Choroid plexus epithelial cell (primary cell): ENCODE data around the gene STRA8.
A peak's percentile ranks its signal among the peaks of the same experiment; 100 is the strongest.

Experiments
- DNase-seq: peaks from one replicate; pipeline ENCODE4 v3.0.0-alpha.2; 2010; ENCODE audit warnings: low read depth
- H3K4me3 ChIP-seq: 2 replicates; pipeline ENCODE4 v1.5.1; 2011; ENCODE audit warnings: low read depth, mild to moderate bottlenecking, control low read depth, low read length, moderate library complexity
- CTCF ChIP-seq: conservative IDR thresholded peaks from 2 replicates; pipeline ENCODE4 v1.5.1; 2011; ENCODE audit warnings: low read depth, mild to moderate bottlenecking, control low read depth, inconsistent platforms, low read length, moderate library complexity

Gene STRA8

GRCh38 chr7:135189221-135189662, 44.4 kb upstream of the STRA8 start:
- no peak for TF ChIP-seq CTCF
- DNase-seq = no peak
- H3K4me3 ChIP-seq = no peak overlapping the region

GRCh38 chr7:135189961-135190360, 43.7 kb upstream of the STRA8 start:
- no peak for TF ChIP-seq CTCF
- DNase-seq = peak; percentile 58

GRCh38 chr7:135190703-135191102, 42.9 kb upstream of the STRA8 start:
- TF ChIP-seq CTCF = no peak
- DNase-seq = no peak
- no peak overlapping the region for H3K4me3 ChIP-seq

More at GRCh38 chr7:135189961-135190360, 43.7 kb upstream of the STRA8 start:
- H3K4me3 ChIP-seq = no peak overlapping the region

- TF ChIP-seq CTCF = no peak
- no peak overlapping the region for H3K4me3 ChIP-seq
- no peak for DNase-seq
Observed at GRCh38 chr7:135192914-135193536, 40.6 kb upstream of the STRA8 start.

- DNase-seq = peak; percentile 96
- H3K4me3 ChIP-seq = no peak overlapping the region
- TF ChIP-seq CTCF = no peak
Observed at GRCh38 chr7:135193615-135194081, 40.0 kb upstream of the STRA8 start.

- no peak for DNase-seq
- H3K4me3 ChIP-seq = no peak overlapping the region
- no peak for TF ChIP-seq CTCF
Observed at GRCh38 chr7:135194494-135195095, 39.0 kb upstream of the STRA8 start.

GRCh38 chr7:135195156-135195555, 38.5 kb upstream of the STRA8 start:
- DNase-seq = no peak
- no peak overlapping the region for H3K4me3 ChIP-seq
- TF ChIP-seq CTCF = no peak
